Activated naive CD4-positive, alpha-beta T cell treated with anti-CD3 and anti-CD28 coated beads, Interleukin-2, amount 50 U/mL, for 24 hours (primary cell): ENCODE results near the gene TBC1D22A.

Source experiments
- H3K27ac Mint-ChIP-seq: one replicate; pipeline ENCODE4 v1.8.0; 2021; ENCODE audit warnings: mild to moderate bottlenecking, mixed read lengths
- H3K27me3 Mint-ChIP-seq: one replicate; pipeline ENCODE4 v1.8.0; 2021; ENCODE audit warnings: mixed read lengths
- H3K36me3 Mint-ChIP-seq: one replicate; pipeline ENCODE4 v1.8.0; 2021; ENCODE audit warnings: mixed read lengths
- H3K4me1 Mint-ChIP-seq: one replicate; pipeline ENCODE4 v1.8.0; 2021; ENCODE audit warnings: mixed read lengths
- H3K4me3 Mint-ChIP-seq: one replicate; pipeline ENCODE4 v1.8.0; 2021; ENCODE audit warnings: mild to moderate bottlenecking, mixed read lengths
- H3K9me3 Mint-ChIP-seq: one replicate; pipeline ENCODE4 v1.8.0; 2021; ENCODE audit warnings: mixed read lengths

TBC1D22A gene

GRCh38 chr22:47219789-47220188 lies 457.3 kb downstream of the TBC1D22A start:
- H3K36me3 Mint-ChIP-seq = no peaks in the 10 kb centered on the region
- no peak overlapping the region for H3K4me3 Mint-ChIP-seq
- peaks cover 1% of the 10 kb centered on the region for H3K27me3 Mint-ChIP-seq
- H3K4me1 Mint-ChIP-seq = no peaks in the 10 kb centered on the region
- no peaks in the 10 kb centered on the region for H3K9me3 Mint-ChIP-seq
- H3K27ac Mint-ChIP-seq = no peak overlapping the region

- Mint-ChIP-seq H3K36me3 (no peaks in the 10 kb centered on the region), H3K4me3 (no peak overlapping the region), H3K27ac (no peak overlapping the region), H3K9me3 (no peaks in the 10 kb centered on the region), H3K4me1 (no peaks in the 10 kb centered on the region), H3K27me3 (peaks cover 1% of the 10 kb centered on the region)
These were observed 458.3 kb downstream of the TBC1D22A start for GRCh38 chr22:47220752-47221151.

- no peak overlapping the region for H3K4me3 Mint-ChIP-seq
- H3K4me1 Mint-ChIP-seq = no peaks in the 10 kb centered on the region
- no peaks in the 10 kb centered on the region for H3K9me3 Mint-ChIP-seq
- peaks cover 2% of the 10 kb centered on the region for H3K36me3 Mint-ChIP-seq
- peaks cover 3% of the 10 kb centered on the region for H3K27me3 Mint-ChIP-seq
- no peak overlapping the region for H3K27ac Mint-ChIP-seq
These were observed 459.6 kb downstream of the TBC1D22A start for GRCh38 chr22:47221840-47222615.
